Head of caudate nucleus (tissue), 42 donors: Measurements from ENCODE around the gene BRD3.

Experiments
- DNase-seq, 42 donors: peaks; one replicate each; pipeline versions ENCODE4 v3.0.0 to v3.0.0-alpha.2; 2020 to 2021; ENCODE audit warnings: mixed read lengths in 7 of 42
- intact Hi-C: fragments of 100-400 bp; cut with DNase I; formaldehyde crosslinking; loops from one replicate; pipeline ENCODE4 v1.15.0; 2022

BRD3 gene

GRCh38 chr9:134004131-134004873, 63.5 kb downstream of the BRD3 start:
- intact Hi-C loops, result no loop called here
- DNase-seq, result no peak

DNA sequence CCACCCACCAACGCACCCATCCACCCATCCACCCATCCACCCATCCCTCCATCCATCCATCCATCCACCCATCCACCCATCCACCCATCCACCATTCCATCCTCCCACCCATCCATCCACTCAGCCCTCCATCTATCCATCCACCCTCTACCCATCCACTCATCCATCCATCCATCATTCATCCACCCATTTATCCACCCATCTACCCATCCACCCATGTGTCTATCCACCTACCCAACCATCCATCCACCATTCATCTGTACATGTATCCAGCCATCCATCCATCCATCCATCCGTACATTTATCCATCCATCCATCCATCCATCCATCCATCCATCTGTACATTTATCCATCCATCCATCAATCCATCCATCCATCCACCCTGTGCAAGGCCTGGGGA, 64.6 kb downstream of the BRD3 start:
- intact Hi-C loops, result no loop called here
- no peak for DNase-seq

DNA sequence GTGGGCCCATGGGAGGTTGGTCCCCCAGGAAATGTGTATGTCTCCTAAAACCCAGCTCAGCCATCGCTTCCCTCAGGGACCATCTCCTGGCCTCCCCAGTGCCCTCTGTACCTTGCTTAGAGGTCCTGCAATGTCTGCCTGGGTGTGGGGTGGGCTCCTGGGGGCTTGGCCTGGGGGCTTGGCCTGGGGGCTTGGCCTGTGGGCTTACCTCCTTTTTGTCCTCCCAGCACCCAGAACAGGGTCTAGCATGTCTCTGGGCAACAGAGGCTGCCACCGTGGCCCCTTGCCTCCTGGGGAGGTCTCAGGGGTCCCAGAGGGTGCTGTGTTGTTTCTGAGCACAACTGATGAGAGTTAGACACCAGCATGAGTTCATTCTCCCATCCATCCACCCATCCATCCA, 65.0 kb downstream of the BRD3 start:
- DNase-seq, result no peak
- intact Hi-C loops, result no loop called here

GRCh38 chr9:133999851-134000265, 68.0 kb downstream of the BRD3 start:
- intact Hi-C loops, result no loop called here
- DNase-seq, result no peak

DNA sequence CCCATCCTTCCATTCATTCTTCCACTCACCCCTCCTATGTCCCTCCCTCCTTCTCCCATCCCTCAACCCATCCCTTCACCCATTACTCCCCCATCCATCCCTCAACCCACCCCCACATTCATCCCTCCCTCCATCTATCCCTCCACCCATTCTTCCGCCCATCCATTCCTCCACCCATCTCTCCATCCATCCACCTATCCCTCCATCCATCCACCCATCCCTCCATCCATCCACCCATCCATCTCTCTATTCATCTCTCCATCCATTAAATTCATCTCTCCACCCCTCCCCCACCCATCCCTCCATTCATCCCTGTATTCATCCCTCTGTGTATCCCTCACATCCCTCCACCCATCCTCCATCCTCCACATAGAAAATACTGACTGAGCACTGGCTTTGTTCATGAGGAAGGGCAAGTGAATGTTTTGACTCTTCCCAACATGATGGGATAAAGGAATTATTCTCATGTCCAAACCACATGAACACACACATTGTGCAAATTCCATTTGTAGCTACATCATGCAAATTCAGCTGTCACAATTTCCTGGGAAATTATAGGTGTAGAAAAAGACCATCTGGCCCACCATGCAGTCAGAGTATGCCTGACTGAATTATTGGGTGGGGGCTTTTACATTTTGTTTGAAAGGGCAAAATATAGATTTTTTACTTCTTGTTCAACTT, 68.8 kb downstream of the BRD3 start:
- intact Hi-C loops, result no loop called here
- no peak for DNase-seq

DNA sequence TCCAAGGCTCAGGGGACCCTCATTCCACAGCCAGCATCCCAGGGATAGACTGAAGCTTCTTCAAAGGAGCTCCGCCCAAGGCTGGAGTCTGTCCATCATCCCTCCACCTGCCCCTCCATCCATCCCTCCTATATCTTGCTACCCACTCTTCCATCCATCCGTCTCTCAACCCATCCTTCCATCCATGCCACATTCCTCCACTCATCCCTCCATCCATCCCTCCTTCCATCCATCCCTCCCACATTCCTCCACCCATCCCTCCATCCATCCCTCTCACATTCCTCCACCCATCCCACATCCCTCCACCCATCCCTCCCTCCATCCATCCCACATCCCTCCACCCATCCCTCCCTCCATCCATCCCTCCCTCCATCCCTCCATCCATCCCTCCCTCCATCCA, 70.2 kb downstream of the BRD3 start:
- intact Hi-C loops, result no loop called here
- no peak for DNase-seq

DNA sequence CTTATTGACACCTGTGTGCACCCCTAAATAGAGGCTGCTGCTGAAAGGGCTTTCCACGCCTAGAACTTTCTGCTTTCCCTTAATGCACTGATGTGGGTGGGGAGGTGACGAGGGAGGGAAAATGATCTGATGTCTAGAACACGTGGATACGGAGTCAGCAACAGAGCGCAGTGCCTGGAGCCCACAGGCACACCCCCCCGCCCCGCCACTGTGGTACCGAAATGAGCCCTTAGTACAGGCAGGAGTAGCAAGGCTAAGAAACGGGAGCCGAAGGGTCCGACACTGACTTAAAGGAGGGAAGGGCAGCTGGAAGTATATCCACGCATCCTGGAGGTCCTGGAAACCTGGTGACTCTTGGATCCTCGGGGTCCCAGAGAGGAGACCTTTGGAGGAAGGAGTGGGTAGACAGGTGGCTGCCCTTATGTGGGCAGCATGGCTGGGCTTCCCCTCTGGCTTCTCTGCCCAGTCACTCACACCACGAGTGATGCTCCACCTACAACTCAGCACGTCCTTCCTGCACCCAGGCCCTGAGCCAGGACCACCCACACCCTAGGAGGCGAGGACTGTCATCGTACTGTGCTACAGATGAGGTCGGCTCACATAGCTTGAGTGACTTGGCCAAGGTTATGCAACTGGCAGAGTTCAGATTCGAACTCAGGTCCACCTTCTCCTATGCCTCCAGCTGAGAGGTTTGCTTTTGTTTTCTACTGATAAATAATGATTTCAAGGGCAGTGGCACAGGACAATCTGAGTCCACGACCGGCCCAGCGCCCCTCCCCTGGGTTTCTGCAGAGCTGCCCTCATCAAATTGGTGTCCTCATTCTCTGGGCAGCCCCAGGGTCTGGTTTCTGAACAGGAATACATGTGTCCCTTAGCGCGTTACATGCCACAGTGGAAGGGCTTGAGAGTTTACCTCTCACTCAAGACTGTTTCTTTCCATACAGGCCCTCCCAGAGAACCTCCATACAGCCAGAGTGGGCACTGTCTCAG, 71.0 kb downstream of the BRD3 start:
- DNase-seq, result peak in 15 of 42 donors; percentile 26 to 64 (median 49)
- intact Hi-C loops, result no loop called here

DNA sequence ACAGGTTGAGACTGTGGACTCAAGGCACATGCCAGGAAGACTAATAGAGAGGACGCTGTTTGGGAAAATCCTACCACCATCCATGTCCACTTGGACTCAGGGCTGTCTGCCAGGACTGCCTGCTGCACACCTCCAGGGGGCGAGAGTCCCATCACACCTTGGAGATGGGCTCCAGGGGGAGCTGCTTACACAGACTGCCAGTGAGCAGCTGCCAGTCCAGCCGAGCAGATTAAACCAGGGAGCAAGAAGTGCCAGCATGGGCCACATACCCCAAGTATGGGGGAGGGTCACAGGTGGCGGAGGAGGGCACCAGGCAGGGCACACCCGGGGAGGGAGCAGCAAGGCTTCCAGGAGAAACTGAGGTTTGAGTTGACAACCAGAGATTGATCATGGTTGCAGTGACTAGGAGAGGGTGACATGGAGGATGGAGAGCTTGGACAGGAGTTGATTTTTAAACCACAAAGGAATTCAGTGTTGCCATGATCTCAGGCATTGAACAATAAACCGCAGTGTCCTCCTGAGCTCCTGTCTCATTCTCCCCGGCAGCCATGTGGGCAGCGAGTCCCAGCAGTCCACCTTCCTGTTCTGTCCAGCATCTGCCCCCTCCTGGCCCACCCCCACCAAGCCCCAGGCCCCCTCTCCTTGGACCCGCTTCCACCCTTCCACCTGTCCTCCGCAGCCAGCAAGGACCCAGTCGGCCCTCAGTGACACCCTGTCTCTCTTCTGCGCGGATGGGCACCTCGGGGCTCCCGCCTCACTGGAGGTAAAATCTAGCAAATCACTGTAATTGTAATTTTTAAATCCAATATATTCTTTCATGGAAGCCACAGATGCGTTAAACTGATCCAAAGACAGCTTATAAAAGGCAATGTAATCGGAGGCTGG, 72.6 kb downstream of the BRD3 start:
- intact Hi-C loops, result loop anchor here (2.0 kb wide), 1 partner anchor 202 kb away; no protein-coding TSS in a partner anchor
- no peak for DNase-seq

- intact Hi-C loops, result loop anchor here (2.0 kb wide), 1 partner anchor 202 kb away; no protein-coding TSS in a partner anchor
- peak; percentile 52 to 93 (median 83) for DNase-seq
Observed at GRCh38 chr9:133994353-133995011, 73.3 kb downstream of the BRD3 start.

DNA sequence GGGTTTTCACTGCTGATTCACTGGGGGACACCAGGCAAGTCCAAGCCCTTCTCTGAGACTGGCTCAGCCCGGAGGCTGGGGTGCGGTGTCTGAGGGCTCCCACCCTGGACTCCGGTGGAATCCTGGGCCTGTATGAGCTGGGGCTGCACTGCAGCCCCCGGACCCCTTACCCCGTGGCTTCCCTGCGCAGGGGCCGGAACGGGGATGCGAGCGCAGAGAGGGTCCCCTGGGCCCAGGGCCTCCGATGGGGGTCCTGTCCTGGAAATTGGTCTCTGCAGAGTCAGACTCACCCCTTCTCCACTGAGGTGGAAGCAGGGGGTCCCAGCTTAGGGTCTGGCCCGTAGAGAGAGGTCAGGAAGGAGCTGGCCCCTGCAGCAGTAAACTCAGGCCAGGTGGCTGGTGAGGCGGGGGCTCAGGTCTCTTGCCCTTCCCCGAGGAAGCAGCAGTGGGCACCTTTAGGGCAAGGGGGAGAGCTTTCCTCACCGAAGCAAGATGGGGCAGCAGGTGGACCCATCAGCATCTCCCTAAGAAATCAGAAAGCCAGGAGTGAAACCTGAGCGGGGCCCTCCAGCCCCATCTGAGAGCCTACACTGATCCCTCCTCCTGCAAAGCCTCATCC, 74.1 kb downstream of the BRD3 start:
- no peak for DNase-seq
- intact Hi-C loops, result loop anchor here (2.0 kb wide), 1 partner anchor 201 kb away; no protein-coding TSS in a partner anchor

- intact Hi-C loops, result no loop called here
- peak in 38 of 42 donors; percentile 37 to 78 (median 55) for DNase-seq
Observed at GRCh38 chr9:133992780-133993634, 74.8 kb downstream of the BRD3 start.

GRCh38 chr9:133991964-133992779, 75.7 kb downstream of the BRD3 start, which contains the start of gene VAV2:
Gene VAV2 (minus strand): TSS chr9:133992324. CDS start chr9:133992278, 46 bp downstream.
- peak in 21 of 42 donors; percentile 25 to 67 (median 50) for DNase-seq

DNA sequence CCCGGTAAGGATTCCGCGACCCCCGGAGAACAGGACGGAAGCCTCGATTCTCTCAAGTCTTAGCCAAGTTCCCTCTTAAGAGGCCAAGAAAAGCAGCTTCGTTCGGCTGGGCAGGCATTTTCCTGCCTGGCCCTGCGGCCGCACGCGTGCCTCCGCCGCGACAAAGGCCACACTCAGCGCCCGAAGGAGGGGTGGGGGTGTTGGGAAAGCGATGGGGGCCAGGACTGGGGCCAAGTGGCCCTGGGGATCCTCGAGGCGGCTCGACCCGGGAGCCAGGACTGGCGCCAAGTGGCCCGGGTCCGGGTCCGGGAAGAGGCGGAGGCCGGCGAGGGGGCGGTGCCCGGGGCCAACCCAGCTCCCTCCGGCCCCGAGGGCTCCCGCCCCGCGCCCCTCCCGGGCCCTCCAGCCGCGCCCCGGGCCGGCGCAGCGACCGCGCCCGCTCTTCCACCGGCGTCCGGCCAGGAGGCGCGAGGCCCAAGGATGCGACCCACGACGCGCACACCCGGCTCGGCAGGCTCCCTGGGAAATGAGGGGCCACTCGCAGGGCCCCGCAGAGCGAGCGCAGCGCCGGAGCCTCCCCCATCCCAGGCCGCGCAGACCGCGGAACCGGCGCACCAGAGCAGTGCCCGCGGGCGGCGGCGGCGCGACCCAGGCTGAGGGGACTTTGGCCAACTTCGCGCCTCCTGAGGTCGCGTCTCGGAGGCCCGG, 76.5 kb downstream of the BRD3 start:
- intact Hi-C loops, result no loop called here
- peak in 1 of 42 donors; percentile 27 for DNase-seq

More at GRCh38 chr9:133991964-133992779, 75.7 kb downstream of the BRD3 start, which contains the start of gene VAV2:
- intact Hi-C loops, result no loop called here

DNA sequence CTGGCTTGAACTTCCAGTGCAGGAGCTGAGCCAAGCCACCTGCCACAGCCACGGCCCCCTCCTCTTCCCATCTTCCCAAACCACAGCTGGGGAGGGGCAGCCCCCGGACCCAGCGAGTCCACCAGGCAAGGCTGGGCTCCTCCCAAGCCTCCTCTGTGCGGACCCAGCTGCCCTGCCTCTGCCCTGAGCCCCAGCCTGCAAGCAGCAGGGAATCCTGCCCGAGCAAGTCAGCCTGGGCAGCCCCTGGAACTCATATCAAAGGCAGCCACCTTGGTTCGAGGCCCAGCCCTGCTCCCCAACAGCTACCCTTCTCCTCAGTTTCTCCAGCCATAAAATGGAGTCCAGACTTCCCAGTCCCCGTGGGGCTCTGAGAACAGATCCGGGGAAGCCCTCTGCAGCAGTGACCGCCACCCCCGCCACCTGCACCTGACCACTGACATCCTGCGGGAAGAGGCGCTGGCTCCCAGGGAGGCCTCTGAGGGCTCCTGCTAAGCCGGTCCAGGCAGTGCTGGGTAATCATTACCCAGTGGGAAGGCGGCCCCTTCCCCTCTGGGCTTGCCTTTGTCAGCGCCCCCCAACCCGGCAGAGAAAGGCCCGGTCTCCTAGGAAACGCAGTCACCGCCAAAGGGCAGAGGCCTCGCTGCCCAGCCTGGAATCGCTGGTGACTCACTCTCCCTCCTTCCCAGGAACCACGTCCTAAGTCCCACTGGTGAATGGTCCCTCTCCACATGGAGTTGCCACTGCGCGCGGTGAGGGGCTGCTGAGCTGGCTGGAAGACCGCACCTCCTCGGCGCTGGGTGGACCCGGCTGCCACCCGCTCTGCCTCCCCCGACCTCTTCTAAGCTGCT, 77.2 kb downstream of the BRD3 start:
- peak in 6 of 42 donors; percentile 14 to 67 (median 40) for DNase-seq
- intact Hi-C loops, result no loop called here
